Measurements from ENCODE around the gene STEAP1.
A peak's percentile ranks its signal among the peaks of the same experiment; 100 is the strongest.

Gene STEAP1

GRCh38 chr7:90191648-90192047 is 37.4 kb downstream of the STEAP1 start:
- Histone ChIP-seq H3K27me3 (replicated peaks; ENCODE audit: control insufficient read depth, insufficient read depth, low read length) (no peaks in the 10 kb centered on the region), H3K9me3 (ENCODE audit: control insufficient read depth, low read length) (peaks cover 8% of the 10 kb centered on the region), H3K9ac (ENCODE audit: low read length) (no peak overlapping the region), H3K4me3 (ENCODE audit: low read length) (no peak overlapping the region), H3K4me1 (ENCODE audit: control insufficient read depth, insufficient read depth, low read length) (peaks cover 33% of the 10 kb centered on the region), H3K36me3 (ENCODE audit: control insufficient read depth, insufficient read depth, low read length, severe bottlenecking) (no peaks in the 10 kb centered on the region)
- DNase-seq (ENCODE audit: low read depth) = no peak

GRCh38 chr7:90192876-90193750 is 38.8 kb downstream of the STEAP1 start:
- H3K9ac ChIP-seq (ENCODE audit: low read length) = peak overlapping the region; percentile 78
- no peaks in the 10 kb centered on the region for H3K27me3 ChIP-seq (replicated peaks; ENCODE audit: control insufficient read depth, insufficient read depth, low read length)
- no peak overlapping the region for H3K4me3 ChIP-seq (ENCODE audit: low read length)
- H3K4me1 ChIP-seq (ENCODE audit: control insufficient read depth, insufficient read depth, low read length) = peaks cover 33% of the 10 kb centered on the region
- no peaks in the 10 kb centered on the region for H3K36me3 ChIP-seq (ENCODE audit: control insufficient read depth, insufficient read depth, low read length, severe bottlenecking)
- DNase-seq (ENCODE audit: low read depth) = peak; percentile 81
- H3K9me3 ChIP-seq (ENCODE audit: control insufficient read depth, low read length) = peaks cover 8% of the 10 kb centered on the region

GRCh38 chr7:90194911-90195809 is 40.9 kb downstream of the STEAP1 start:
- Histone ChIP-seq H3K4me3 (ENCODE audit: low read length) (peak overlapping the region; percentile 47), H3K9me3 (ENCODE audit: control insufficient read depth, low read length) (peaks cover 8% of the 10 kb centered on the region), H3K36me3 (ENCODE audit: control insufficient read depth, insufficient read depth, low read length, severe bottlenecking) (no peaks in the 10 kb centered on the region), H3K4me1 (ENCODE audit: control insufficient read depth, insufficient read depth, low read length) (peaks cover 33% of the 10 kb centered on the region), H3K27me3 (replicated peaks; ENCODE audit: control insufficient read depth, insufficient read depth, low read length) (no peaks in the 10 kb centered on the region), H3K9ac (ENCODE audit: low read length) (peak overlapping the region; percentile 78)
- no peak for DNase-seq (ENCODE audit: low read depth)

GRCh38 chr7:90201500-90202195 is 47.4 kb downstream of the STEAP1 start:
- H3K4me3 ChIP-seq (ENCODE audit: low read length) = no peak overlapping the region
- H3K27me3 ChIP-seq (replicated peaks; ENCODE audit: control insufficient read depth, insufficient read depth, low read length) = no peaks in the 10 kb centered on the region
- H3K9me3 ChIP-seq (ENCODE audit: control insufficient read depth, low read length) = no peaks in the 10 kb centered on the region
- no peaks in the 10 kb centered on the region for H3K36me3 ChIP-seq (ENCODE audit: control insufficient read depth, insufficient read depth, low read length, severe bottlenecking)
- no peak overlapping the region for H3K9ac ChIP-seq (ENCODE audit: low read length)
- H3K4me1 ChIP-seq (ENCODE audit: control insufficient read depth, insufficient read depth, low read length) = no peaks in the 10 kb centered on the region
- DNase-seq (ENCODE audit: low read depth) = no peak

GRCh38 chr7:90207956-90208355 is 53.7 kb downstream of the STEAP1 start:
- no peaks in the 10 kb centered on the region for H3K9me3 ChIP-seq (ENCODE audit: control insufficient read depth, low read length)
- H3K4me3 ChIP-seq (ENCODE audit: low read length) = no peak overlapping the region
- DNase-seq (ENCODE audit: low read depth) = no peak
- no peak overlapping the region for H3K9ac ChIP-seq (ENCODE audit: low read length)
- no peaks in the 10 kb centered on the region for H3K27me3 ChIP-seq (replicated peaks; ENCODE audit: control insufficient read depth, insufficient read depth, low read length)
- H3K36me3 ChIP-seq (ENCODE audit: control insufficient read depth, insufficient read depth, low read length, severe bottlenecking) = no peaks in the 10 kb centered on the region
- H3K4me1 ChIP-seq (ENCODE audit: control insufficient read depth, insufficient read depth, low read length) = peaks cover 22% of the 10 kb centered on the region

- Histone ChIP-seq H3K27me3 (replicated peaks; ENCODE audit: control insufficient read depth, insufficient read depth, low read length) (no peaks in the 10 kb centered on the region), H3K4me3 (ENCODE audit: low read length) (no peak overlapping the region), H3K36me3 (ENCODE audit: control insufficient read depth, insufficient read depth, low read length, severe bottlenecking) (no peaks in the 10 kb centered on the region), H3K4me1 (ENCODE audit: control insufficient read depth, insufficient read depth, low read length) (peaks cover 32% of the 10 kb centered on the region), H3K9ac (ENCODE audit: low read length) (no peak overlapping the region), H3K9me3 (ENCODE audit: control insufficient read depth, low read length) (no peaks in the 10 kb centered on the region)
- DNase-seq (ENCODE audit: low read depth) = peak; percentile 64
Measured at GRCh38 chr7:90209776-90210175, 55.5 kb downstream of the STEAP1 start.

GRCh38 chr7:90210475-90210874 is 56.2 kb downstream of the STEAP1 start:
- no peaks in the 10 kb centered on the region for H3K27me3 ChIP-seq (replicated peaks; ENCODE audit: control insufficient read depth, insufficient read depth, low read length)
- peaks cover 38% of the 10 kb centered on the region for H3K4me1 ChIP-seq (ENCODE audit: control insufficient read depth, insufficient read depth, low read length)
- no peak for DNase-seq (ENCODE audit: low read depth)
- H3K9me3 ChIP-seq (ENCODE audit: control insufficient read depth, low read length) = no peaks in the 10 kb centered on the region
- H3K9ac ChIP-seq (ENCODE audit: low read length) = peak overlapping the region; percentile 89
- H3K36me3 ChIP-seq (ENCODE audit: control insufficient read depth, insufficient read depth, low read length, severe bottlenecking) = no peaks in the 10 kb centered on the region
- peak overlapping the region; percentile 87 for H3K4me3 ChIP-seq (ENCODE audit: low read length)

GRCh38 chr7:90210981-90211380 is 56.7 kb downstream of the STEAP1 start:
- no peaks in the 10 kb centered on the region for H3K36me3 ChIP-seq (ENCODE audit: control insufficient read depth, insufficient read depth, low read length, severe bottlenecking)
- no peaks in the 10 kb centered on the region for H3K27me3 ChIP-seq (replicated peaks; ENCODE audit: control insufficient read depth, insufficient read depth, low read length)
- H3K9ac ChIP-seq (ENCODE audit: low read length) = peak overlapping the region; percentile 89
- peaks cover 40% of the 10 kb centered on the region for H3K4me1 ChIP-seq (ENCODE audit: control insufficient read depth, insufficient read depth, low read length)
- no peak for DNase-seq (ENCODE audit: low read depth)
- no peaks in the 10 kb centered on the region for H3K9me3 ChIP-seq (ENCODE audit: control insufficient read depth, low read length)
- H3K4me3 ChIP-seq (ENCODE audit: low read length) = peak overlapping the region; percentile 87

GRCh38 chr7:90211391-90212148 is 57.3 kb downstream of the STEAP1 start, which contains the start of gene STEAP2:
Gene STEAP2, plus strand, starts transcription at chr7:90211740. Its CDS starts 13,343 bp downstream, at chr7:90225083.
- no peaks in the 10 kb centered on the region for H3K27me3 ChIP-seq (replicated peaks; ENCODE audit: control insufficient read depth, insufficient read depth, low read length)
- no peaks in the 10 kb centered on the region for H3K9me3 ChIP-seq (ENCODE audit: control insufficient read depth, low read length)
- peak within 1 kb of the TSS; percentile 87 for H3K4me3 ChIP-seq (ENCODE audit: low read length)
- peak; percentile 98 for DNase-seq (ENCODE audit: low read depth)
- H3K9ac ChIP-seq (ENCODE audit: low read length) = peak within 1 kb of the TSS; percentile 89
- H3K4me1 ChIP-seq (ENCODE audit: control insufficient read depth, insufficient read depth, low read length) = peaks cover 46% of the 10 kb centered on the region
- no peaks in the 10 kb centered on the region for H3K36me3 ChIP-seq (ENCODE audit: control insufficient read depth, insufficient read depth, low read length, severe bottlenecking)

- Histone ChIP-seq H3K9me3 (ENCODE audit: control insufficient read depth, low read length) (no peaks in the 10 kb centered on the region), H3K36me3 (ENCODE audit: control insufficient read depth, insufficient read depth, low read length, severe bottlenecking) (no peaks in the 10 kb centered on the region), H3K4me1 (ENCODE audit: control insufficient read depth, insufficient read depth, low read length) (peaks cover 52% of the 10 kb centered on the region), H3K4me3 (ENCODE audit: low read length) (peak overlapping the region; percentile 87), H3K9ac (ENCODE audit: low read length) (peak overlapping the region; percentile 89), H3K27me3 (replicated peaks; ENCODE audit: control insufficient read depth, insufficient read depth, low read length) (no peaks in the 10 kb centered on the region)
- peak; percentile 11 for DNase-seq (ENCODE audit: low read depth)
Measured at GRCh38 chr7:90212149-90212495, 57.9 kb downstream of the STEAP1 start.

Measured in adipocyte (in vitro differentiated cells).